ENCODE data around the gene EWSR1.

EWSR1 gene

GRCh38 chr22:29346659-29347058 lies 78.6 kb downstream of the EWSR1 start:
- no peak for TF ChIP-seq EGR1 (IDR thresholded peaks at IDR 0.05)
- no peak for TF ChIP-seq REST (IDR thresholded peaks at IDR 0.05; ENCODE audit: low read depth)
- TF ChIP-seq NFIC (IDR thresholded peaks at IDR 0.05) = no peak
- TF ChIP-seq MAX (IDR thresholded peaks at IDR 0.05) = no peak
- TF ChIP-seq CREB1 (IDR thresholded peaks at IDR 0.05; ENCODE audit: low read depth) = no peak
- TF ChIP-seq EP300 (IDR thresholded peaks at IDR 0.05; ENCODE audit: borderline replicate concordance) = no peak
- TF ChIP-seq TAF1 (IDR thresholded peaks at IDR 0.05; ENCODE audit: low read depth) = no peak
- TF ChIP-seq TCF12 (IDR thresholded peaks at IDR 0.05; ENCODE audit: low read depth) = no peak
- TF ChIP-seq TEAD4 (IDR thresholded peaks at IDR 0.05) = no peak
- TF ChIP-seq USF1 (IDR thresholded peaks at IDR 0.05) = no peak
- no peak for TF ChIP-seq ZBTB7A (IDR thresholded peaks at IDR 0.05; ENCODE audit: low read depth)
- no peak for TF ChIP-seq FOXM1 (IDR thresholded peaks at IDR 0.05; ENCODE audit: borderline replicate concordance, low read depth)
- TF ChIP-seq CEBPB (IDR thresholded peaks at IDR 0.05) = no peak
- no peak for TF ChIP-seq YY1 (IDR thresholded peaks at IDR 0.05; ENCODE audit: low read depth)
- no peak for TF ChIP-seq RAD21 (IDR thresholded peaks at IDR 0.05; ENCODE audit: low read depth)

- TF ChIP-seq RAD21 (IDR thresholded peaks at IDR 0.05; ENCODE audit: low read depth) (no peak), TEAD4 (IDR thresholded peaks at IDR 0.05) (no peak), EP300 (IDR thresholded peaks at IDR 0.05; ENCODE audit: borderline replicate concordance) (no peak), CREB1 (IDR thresholded peaks at IDR 0.05; ENCODE audit: low read depth) (no peak), ZBTB7A (IDR thresholded peaks at IDR 0.05; ENCODE audit: low read depth) (no peak), USF1 (IDR thresholded peaks at IDR 0.05) (no peak), TAF1 (IDR thresholded peaks at IDR 0.05; ENCODE audit: low read depth) (no peak), NFIC (IDR thresholded peaks at IDR 0.05) (no peak), FOXM1 (IDR thresholded peaks at IDR 0.05; ENCODE audit: borderline replicate concordance, low read depth) (no peak), EGR1 (IDR thresholded peaks at IDR 0.05) (no peak), MAX (IDR thresholded peaks at IDR 0.05) (no peak), YY1 (IDR thresholded peaks at IDR 0.05; ENCODE audit: low read depth) (no peak), TCF12 (IDR thresholded peaks at IDR 0.05; ENCODE audit: low read depth) (no peak), CEBPB (IDR thresholded peaks at IDR 0.05) (no peak), REST (IDR thresholded peaks at IDR 0.05; ENCODE audit: low read depth) (no peak)
Observed at GRCh38 chr22:29348041-29348440, 80.0 kb downstream of the EWSR1 start.

GRCh38 chr22:29348956-29349355 lies 80.9 kb downstream of the EWSR1 start:
- TF ChIP-seq MAX (IDR thresholded peaks at IDR 0.05) (no peak), EP300 (IDR thresholded peaks at IDR 0.05; ENCODE audit: borderline replicate concordance) (no peak), TCF12 (IDR thresholded peaks at IDR 0.05; ENCODE audit: low read depth) (no peak), FOXM1 (IDR thresholded peaks at IDR 0.05; ENCODE audit: borderline replicate concordance, low read depth) (no peak), TEAD4 (IDR thresholded peaks at IDR 0.05) (no peak)
